SU-DHL-6 (cell line): ENCODE results near the gene ZNF746.

Source experiments
- EZH2phosphoT487 ChIP-seq: fragments of 200-600 bp; sonication (generic), shearing (Covaris generic); conservative IDR thresholded peaks from 2 replicates; pipeline ENCODE4 v1.6.1; 2018; ENCODE audit warnings: mild to moderate bottlenecking, antibody characterized with exemption, low read length, moderate library complexity, mixed read lengths
- TF ChIP-seq, protein P1 (sequence below): fragments of 200-600 bp; sonication (generic); IDR thresholded peaks from one replicate; pipeline ENCODE4 v1.5.1; 2017; ENCODE audit warnings: antibody characterized with exemption, mild to moderate bottlenecking, low read length, moderate library complexity; ENCODE audit not compliant: insufficient read depth, poor library complexity, severe bottlenecking

GRCh38 chr7:149495785-149496641, 1.6 kb downstream of the ZNF746 start:
- TF ChIP-seq, protein P1, sequence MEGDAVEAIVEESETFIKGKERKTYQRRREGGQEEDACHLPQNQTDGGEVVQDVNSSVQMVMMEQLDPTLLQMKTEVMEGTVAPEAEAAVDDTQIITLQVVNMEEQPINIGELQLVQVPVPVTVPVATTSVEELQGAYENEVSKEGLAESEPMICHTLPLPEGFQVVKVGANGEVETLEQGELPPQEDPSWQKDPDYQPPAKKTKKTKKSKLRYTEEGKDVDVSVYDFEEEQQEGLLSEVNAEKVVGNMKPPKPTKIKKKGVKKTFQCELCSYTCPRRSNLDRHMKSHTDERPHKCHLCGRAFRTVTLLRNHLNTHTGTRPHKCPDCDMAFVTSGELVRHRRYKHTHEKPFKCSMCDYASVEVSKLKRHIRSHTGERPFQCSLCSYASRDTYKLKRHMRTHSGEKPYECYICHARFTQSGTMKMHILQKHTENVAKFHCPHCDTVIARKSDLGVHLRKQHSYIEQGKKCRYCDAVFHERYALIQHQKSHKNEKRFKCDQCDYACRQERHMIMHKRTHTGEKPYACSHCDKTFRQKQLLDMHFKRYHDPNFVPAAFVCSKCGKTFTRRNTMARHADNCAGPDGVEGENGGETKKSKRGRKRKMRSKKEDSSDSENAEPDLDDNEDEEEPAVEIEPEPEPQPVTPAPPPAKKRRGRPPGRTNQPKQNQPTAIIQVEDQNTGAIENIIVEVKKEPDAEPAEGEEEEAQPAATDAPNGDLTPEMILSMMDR = no peak
- TF ChIP-seq EZH2phosphoT487 = no peak
